GM12878 (cell line): ENCODE data around the gene OR51T1. TPM values are rescaled to one million over a fixed set of nuclear protein-coding genes. Genes with fewer than 3 reads are reported as not detected.
"Not testable (repeated sequence)": the region's sequence is repeated elsewhere in the genome, so short reads cannot be mapped to it uniquely, and the experiment has no call there.

Source experiments
- ATAC-seq: fragments of 200-7000 bp; cut with Tn5 transposase; 3 replicates; pipeline ENCODE4 v1.9.1; 2020; ENCODE audit warnings: mild to moderate bottlenecking, moderate library complexity
- BruUV-seq: library from RNA; stranded (reverse); fragments of 400-500 nt; replicated peaks from 2 replicates; lab custom pipeline; 2021; lab: Mats Ljungman, UMichigan
- CTCF ChIA-PET: fragments of 300-600 bp; sonication (Branson Sonifier 250); formaldehyde crosslinking; extraction: SDS; loops from one replicate; lab custom pipeline; 2021; ENCODE audit warnings: inconsistent platforms; lab: Yijun Ruan, JAX
- POLR2A ChIA-PET: fragments of 350-600 bp; formaldehyde crosslinking; extraction: SDS; loops from one replicate; lab custom pipeline; 2021; ENCODE audit warnings: inconsistent platforms; lab: Charles Lee
- RAD21 ChIA-PET: fragments of 300-600 bp; sonication (Branson Sonifier 250); formaldehyde crosslinking; loops from one replicate; lab custom pipeline; 2023; ENCODE audit warnings: antibody characterized with exemption; ENCODE audit not compliant: unreplicated experiment; lab: Charles Lee
- SMC1A ChIA-PET: fragments of 300-600 bp; sonication (Branson Sonifier 250); formaldehyde crosslinking; loops from one replicate; lab custom pipeline; 2023; ENCODE audit not compliant: unreplicated experiment, uncharacterized antibody; lab: Charles Lee
- DNase-seq: peaks from one replicate; pipeline ENCODE4 v3.0.0-alpha.2; 2011; ENCODE audit warnings: low read depth, low spot score
- FAIRE-seq: peaks from 3 replicates; lab custom pipeline; 2011; peaks lifted over from hg19 to GRCh38; lab: Jason Lieb, UNC
- H2AFZ ChIP-seq: 2 replicates; pipeline ENCODE4 v1.6.0; 2011; ENCODE audit warnings: low read depth, low read length, control low read depth; ENCODE audit not compliant: control insufficient read depth
- H3K27ac ChIP-seq: 2 replicates; pipeline ENCODE4 v1.5.1; 2011; ENCODE audit warnings: control low read depth; ENCODE audit not compliant: control insufficient read depth, insufficient read depth
- H3K27me3 ChIP-seq, 2 experiments: replicated peaks in 1 of 2; 2 replicates each; pipeline versions ENCODE4 v1.6.0 to v1.6.1; 2011; ENCODE audit warnings: low read length in 1 of 2; ENCODE audit not compliant: control insufficient read depth in 2 of 2, insufficient read depth in 2 of 2
- H3K36me3 ChIP-seq, 2 experiments: 2 replicates each; pipeline ENCODE4 v1.5.1; 2011; ENCODE audit warnings: low read length in 1 of 2; ENCODE audit not compliant: control insufficient read depth in 2 of 2, insufficient read depth in 2 of 2
- H3K4me1 ChIP-seq: 2 replicates; pipeline ENCODE4 v1.6.1; 2011; ENCODE audit warnings: mild to moderate bottlenecking, low read length, moderate library complexity, mixed read lengths; ENCODE audit not compliant: control insufficient read depth, insufficient read depth
- H3K4me2 ChIP-seq: 2 replicates; pipeline ENCODE4 v1.6.0; 2011; ENCODE audit warnings: control low read depth; ENCODE audit not compliant: control insufficient read depth, insufficient read depth
- H3K4me3 ChIP-seq: fragments of 200-600 bp; sonication (generic); 2 replicates; pipeline ENCODE4 v1.5.1; 2016
- H3K79me2 ChIP-seq: 2 replicates; pipeline ENCODE4 v1.6.0; 2011; ENCODE audit warnings: low read length; ENCODE audit not compliant: control insufficient read depth, insufficient read depth
- H3K9ac ChIP-seq: 2 replicates; pipeline ENCODE4 v1.8.0; 2011; ENCODE audit warnings: low read length, control low read depth, mixed read lengths; ENCODE audit not compliant: control insufficient read depth, insufficient read depth
- H3K9me3 ChIP-seq: replicated peaks from 3 replicates; pipeline ENCODE4 v1.5.1; 2011; ENCODE audit warnings: mild to moderate bottlenecking, low read length; ENCODE audit not compliant: control insufficient read depth, insufficient read depth
- H4K20me1 ChIP-seq: 2 replicates; pipeline ENCODE4 v1.6.0; 2011; ENCODE audit not compliant: control insufficient read depth, insufficient read depth
- CHD1 ChIP-seq: IDR thresholded peaks from 2 replicates; pipeline ENCODE4 v1.6.1; 2012; ENCODE audit warnings: low read depth, low read length, improper control_type of control experiment
- EP300 ChIP-seq, 2 experiments: fragments of 150-350 bp in 1 of 2; IDR thresholded peaks; 2 replicates each; pipeline ENCODE4 v1.6.1; 2011 to 2012; ENCODE audit warnings: low read depth in 2 of 2, low read length in 2 of 2, borderline replicate concordance in 1 of 2, improper control_type of control experiment in 1 of 2, inconsistent platforms in 1 of 2; ENCODE audit not compliant: control insufficient read depth in 1 of 2
- FOXK2 ChIP-seq: fragments of 450-650 bp; IDR thresholded peaks from 2 replicates; pipeline ENCODE4 v1.6.1; 2017; ENCODE audit warnings: mild to moderate bottlenecking, moderate library complexity
- HDGF ChIP-seq: fragments of 450-650 bp; IDR thresholded peaks from 2 replicates; pipeline ENCODE4 v1.6.1; 2016; ENCODE audit warnings: antibody characterized with exemption
- JUNB ChIP-seq: IDR thresholded peaks from 2 replicates; pipeline ENCODE4 v1.6.1; 2016; ENCODE audit warnings: antibody characterized with exemption, mild to moderate bottlenecking
- KLF5 ChIP-seq: fragments of 450-650 bp; IDR thresholded peaks from 2 replicates; pipeline ENCODE4 v1.6.1; 2014; ENCODE audit warnings: mild to moderate bottlenecking; ENCODE audit not compliant: partially characterized antibody
- MAX ChIP-seq: IDR thresholded peaks from 2 replicates; pipeline ENCODE4 v1.6.1; 2012; ENCODE audit warnings: low read depth, low read length, improper control_type of control experiment
- NRF1 ChIP-seq: conservative IDR thresholded peaks from 2 replicates; pipeline ENCODE4 v1.6.1; 2011; ENCODE audit warnings: mild to moderate bottlenecking, low read depth, low read length, improper control_type of control experiment
- POU2F2 ChIP-seq: IDR thresholded peaks from 3 replicates; pipeline ENCODE4 v1.6.1; 2011; ENCODE audit warnings: low read depth, mild to moderate bottlenecking, low read length, borderline replicate concordance
- PRDM15 ChIP-seq: fragments of 450-650 bp; formaldehyde crosslinking; IDR thresholded peaks from 2 replicates; pipeline ENCODE4 v1.4.0; 2020; ENCODE audit warnings: mild to moderate bottlenecking, moderate library complexity
- RAD21 ChIP-seq: IDR thresholded peaks from 2 replicates; pipeline ENCODE4 v1.6.1; 2011; ENCODE audit warnings: mild to moderate bottlenecking, low read depth, low read length, moderate library complexity; ENCODE audit not compliant: insufficient read depth
- RAD51 ChIP-seq: fragments of 450-650 bp; IDR thresholded peaks from 2 replicates; pipeline ENCODE4 v1.6.1; 2016; ENCODE audit warnings: moderate library complexity, mild to moderate bottlenecking, inconsistent platforms
- RELA ChIP-seq: fragments of 450-650 bp; IDR thresholded peaks from 2 replicates; pipeline ENCODE4 v1.8.0; 2014; ENCODE audit warnings: borderline replicate concordance; ENCODE audit not compliant: partially characterized antibody
- SMAD1 ChIP-seq: fragments of 450-650 bp; IDR thresholded peaks from 2 replicates; pipeline ENCODE4 v1.6.1; 2018; ENCODE audit warnings: mild to moderate bottlenecking, low read depth; ENCODE audit not compliant: partially characterized antibody
- WGBS: methylation state at CpG from one replicate; pipeline ENCODE4 v1.1.6; 2016; ENCODE audit warnings: low lambda C conversion rate; ENCODE audit not compliant: insufficient replicate concordance, insufficient coverage; ENCODE audit errors: missing lambda C conversion rate; 5-methylcytosine and 5-hydroxymethylcytosine counted together
- in situ Hi-C: fragments of 300-500 bp; cut with MboI; formaldehyde crosslinking; loops from 9 replicates; pipeline ENCODE4 v1.14.3; 2018; ENCODE audit warnings: mixed read lengths
- intact Hi-C: fragments of 100-400 bp; cut with micrococcal nuclease; formaldehyde crosslinking; loops from one replicate; pipeline ENCODE4 v1.14.2; 2022; ENCODE audit not compliant: unreplicated experiment
- polyA plus RNA-seq, 11 experiments: library from polyadenylated mRNA; depleted of rRNA in 4 of 11; unstranded in 6 of 11; stranded (reverse) in 5 of 11; fragments of >200 nt; fragmentation: Nextera tagmentation in 4 of 11; fragmentation: Illumina TruSeq in 1 of 11; extraction: Ambion mirVana in 4 of 11; extraction: Trizol in 1 of 11; gene quantifications; 1 replicate in 1 of 11; 2 replicates in 10 of 11; pipeline versions ENCODE4 v1.2.1 to v1.2.3, GENCODE V29; 2011 to 2016; ENCODE audit warnings: inconsistent platforms in 2 of 11, missing spikeins in 2 of 11, low read depth in 1 of 11
- total RNA-seq, 4 experiments: library from RNA; depleted of rRNA in 3 of 4; stranded (reverse); fragments of >200 nt in 3 of 4; fragmentation: Illumina TruSeq in 1 of 4; extraction: Trizol in 1 of 4; gene quantifications; 2 replicates each; pipeline versions ENCODE4 v1.2.1 to v1.2.3, GENCODE V29; 2013 to 2021

OR51T1 gene
- total and polyA plus RNA-seq, 10 of the 15 experiments (the other 5 are each of a cell fraction or from before 2014, with no cell fraction given): not detected

- DNase-seq, ATAC-seq, RAD21 ChIA-PET, in situ Hi-C loops, POLR2A ChIA-PET, H3K9me3 ChIP-seq, intact Hi-C loops, H3K27me3 ChIP-seq, H3K4me3 ChIP-seq, CTCF ChIA-PET, H4K20me1 ChIP-seq, H3K27ac ChIP-seq, H3K36me3 ChIP-seq, H3K9ac ChIP-seq, H3K79me2 ChIP-seq, BruUV-seq, H2AFZ ChIP-seq, H3K4me1 ChIP-seq, H3K4me2 ChIP-seq, FAIRE-seq: not testable (repeated sequence)
- WGBS: 19% methylated on average over 7 of the region's 7 CpGs
- SMC1A ChIA-PET: interaction anchor here (1.1 kb wide), 1 partner anchor 9 kb away, joined by 5 read pairs; no protein-coding TSS in a partner anchor
Measured at GRCh38 chr11:4854286-4854685, 27.4 kb upstream of the OR51T1 start.

GRCh38 chr11:4862447-4863236, 19.1 kb upstream of the OR51T1 start:
- in situ Hi-C loops: no loop called here
- Histone ChIP-seq H3K27me3 (no peaks in the 10 kb centered on the region), H3K79me2 (no peaks in the 10 kb centered on the region), H2AFZ (no peak overlapping the region), H3K9me3 (no peaks in the 10 kb centered on the region; the same call in 2 of the 3 replicates), H3K4me3 (no peak overlapping the region), H4K20me1 (no peaks in the 10 kb centered on the region), H3K4me2 (no peak overlapping the region), H3K36me3 (no peaks in the 10 kb centered on the region), H3K9ac (no peak overlapping the region), H3K27ac (no peak overlapping the region), H3K4me1 (no peaks in the 10 kb centered on the region)
- ChIA-PET POLR2A (no interaction called here), SMC1A (interaction anchor here (1.2 kb wide), 1 partner anchor 12 kb away, joined by 3 read pairs; no protein-coding TSS in a partner anchor), RAD21 (no interaction called here), CTCF (no interaction called here)
- BruUV-seq: no TSS peak
- ATAC-seq (no peak), FAIRE-seq (no peak), DNase-seq (no peak)
- intact Hi-C loops: no loop called here
- TF ChIP-seq RELA: no peak
- TF ChIP-seq RAD21: no peak
- TF ChIP-seq NRF1: no peak
- TF ChIP-seq JUNB: no peak
- TF ChIP-seq CHD1: no peak
- TF ChIP-seq SMAD1: no peak
- TF ChIP-seq KLF5: no peak
- no peak for TF ChIP-seq HDGF
- TF ChIP-seq PRDM15 (CRISPR knock-in tag): no peak
- no peak for TF ChIP-seq EP300 (IDR thresholded peaks at IDR 0.05; ENCODE audit: borderline replicate concordance in 1 of 2, control insufficient read depth in 1 of 2, low read depth in 2 of 2, low read length in 2 of 2)
- no peak for TF ChIP-seq MAX
- no peak for TF ChIP-seq RAD51
- TF ChIP-seq FOXK2: no peak
- TF ChIP-seq POU2F2: no peak
